ENCODE data around the gene EIF3J.

DNA sequence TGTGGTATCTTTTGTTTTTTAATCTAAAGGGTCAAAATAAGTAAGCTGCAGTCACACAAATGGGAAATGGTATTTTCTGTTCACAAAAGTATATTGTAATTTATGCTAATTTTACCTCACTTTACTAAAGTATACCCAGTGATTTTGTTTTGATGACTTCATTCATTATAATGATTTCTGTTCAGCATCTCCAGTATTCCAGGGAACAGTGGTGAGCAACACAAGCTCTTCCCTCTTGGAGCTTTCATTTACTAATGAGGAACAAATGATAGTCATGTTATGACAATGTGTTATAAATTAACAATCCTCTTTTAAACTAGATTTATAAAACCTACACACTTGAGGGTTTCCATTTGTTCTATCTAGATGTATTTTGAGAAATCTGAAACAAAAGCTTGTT is 20.5 kb upstream of the EIF3J start:
- TF ChIP-seq POLR2AphosphoS5 (IDR thresholded peaks at IDR 0.05; ENCODE audit: insufficient read depth in 1 of 2, low read depth in 1 of 2): no peak
- TF ChIP-seq POLR2A (IDR thresholded peaks at IDR 0.05): no peak
- TF ChIP-seq, protein P1, sequence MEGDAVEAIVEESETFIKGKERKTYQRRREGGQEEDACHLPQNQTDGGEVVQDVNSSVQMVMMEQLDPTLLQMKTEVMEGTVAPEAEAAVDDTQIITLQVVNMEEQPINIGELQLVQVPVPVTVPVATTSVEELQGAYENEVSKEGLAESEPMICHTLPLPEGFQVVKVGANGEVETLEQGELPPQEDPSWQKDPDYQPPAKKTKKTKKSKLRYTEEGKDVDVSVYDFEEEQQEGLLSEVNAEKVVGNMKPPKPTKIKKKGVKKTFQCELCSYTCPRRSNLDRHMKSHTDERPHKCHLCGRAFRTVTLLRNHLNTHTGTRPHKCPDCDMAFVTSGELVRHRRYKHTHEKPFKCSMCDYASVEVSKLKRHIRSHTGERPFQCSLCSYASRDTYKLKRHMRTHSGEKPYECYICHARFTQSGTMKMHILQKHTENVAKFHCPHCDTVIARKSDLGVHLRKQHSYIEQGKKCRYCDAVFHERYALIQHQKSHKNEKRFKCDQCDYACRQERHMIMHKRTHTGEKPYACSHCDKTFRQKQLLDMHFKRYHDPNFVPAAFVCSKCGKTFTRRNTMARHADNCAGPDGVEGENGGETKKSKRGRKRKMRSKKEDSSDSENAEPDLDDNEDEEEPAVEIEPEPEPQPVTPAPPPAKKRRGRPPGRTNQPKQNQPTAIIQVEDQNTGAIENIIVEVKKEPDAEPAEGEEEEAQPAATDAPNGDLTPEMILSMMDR (IDR thresholded peaks at IDR 0.05): no peak
